Measurements from ENCODE around the gene LPP. TPM values are rescaled to one million over a fixed set of nuclear protein-coding genes. Genes with fewer than 3 reads are reported as not detected.
A peak's percentile ranks its signal among the peaks of the same experiment; 100 is the strongest.

Gene LPP
- total RNA-seq, 5 donors from 2014 or later (not counting 1 experiment from before 2014, with no cell fraction given): 23.8 to 82.6 (median 39.3) TPM

- no peak overlapping the region for H3K4me3 Mint-ChIP-seq
- peaks cover 3% of the 10 kb centered on the region for H3K36me3 Mint-ChIP-seq
- CTCF ChIA-PET: no interaction called here
- Histone ChIP-seq H3K4me1 (ENCODE audit: control insufficient read depth in 1 of 2, extremely low read depth in 1 of 2, insufficient read depth in 2 of 2, low read length in 2 of 2) (peaks cover 18 to 29% of the 10 kb centered on the region in 2 experiments), H3K27me3 (replicated peaks in 1 of 2; ENCODE audit: control insufficient read depth in 2 of 2, extremely low read depth in 1 of 2, insufficient read depth in 2 of 2, low read length in 1 of 2) (no peaks in the 10 kb centered on the region), H3K9me3 (no peaks in the 10 kb centered on the region), H3K4me3 (ENCODE audit: control insufficient read depth in 1 of 2, extremely low read depth in 1 of 2, low read length in 1 of 2) (no peak overlapping the region), H3K36me3 (ENCODE audit: control insufficient read depth in 2 of 2, extremely low read depth in 1 of 2, insufficient read depth in 1 of 2, low read length in 1 of 2) (no peaks in the 10 kb centered on the region), H3K27ac (ENCODE audit: low read length) (no peak overlapping the region)
- no CpG with 5 or more reads among the region's 3 CpGs for WGBS (ENCODE audit: insufficient coverage)
- H3K27ac Mint-ChIP-seq: no peak overlapping the region
- H3K9me3 Mint-ChIP-seq: no peaks in the 10 kb centered on the region
- DNase-seq: no peak
- peaks cover 44 to 53% (median 46%) of the 10 kb centered on the region in 3 donors for H3K4me1 Mint-ChIP-seq
- no peaks in the 10 kb centered on the region for H3K27me3 Mint-ChIP-seq
- ATAC-seq (replicated peaks in 1 of 4): no peak
- POLR2A ChIA-PET: no interaction called here
These were observed 14.2 kb downstream of the LPP start for GRCh38 chr3:188168186-188168585.

- POLR2A ChIA-PET: interaction anchor here in 1 of 2 donors (0.6 kb wide), 1 partner anchor 36 kb away, joined by 4 read pairs; no protein-coding TSS in a partner anchor
- CTCF ChIA-PET: no interaction called here
- Histone ChIP-seq H3K4me1 (ENCODE audit: control insufficient read depth in 1 of 2, extremely low read depth in 1 of 2, insufficient read depth in 2 of 2, low read length in 2 of 2) (peaks cover 18 to 25% of the 10 kb centered on the region in 2 experiments), H3K9me3 (no peaks in the 10 kb centered on the region), H3K27me3 (replicated peaks in 1 of 2; ENCODE audit: control insufficient read depth in 2 of 2, extremely low read depth in 1 of 2, insufficient read depth in 2 of 2, low read length in 1 of 2) (no peaks in the 10 kb centered on the region), H3K27ac (ENCODE audit: low read length) (no peak overlapping the region), H3K36me3 (ENCODE audit: control insufficient read depth in 2 of 2, extremely low read depth in 1 of 2, insufficient read depth in 1 of 2, low read length in 1 of 2) (no peaks in the 10 kb centered on the region), H3K4me3 (ENCODE audit: control insufficient read depth in 1 of 2, extremely low read depth in 1 of 2, low read length in 1 of 2) (no peak overlapping the region)
- peaks cover 40 to 49% (median 44%) of the 10 kb centered on the region in 3 donors for H3K4me1 Mint-ChIP-seq
- H3K9me3 Mint-ChIP-seq: no peaks in the 10 kb centered on the region
- no peaks in the 10 kb centered on the region for H3K27me3 Mint-ChIP-seq
- ATAC-seq (replicated peaks in 1 of 4): no peak
- no peak overlapping the region for H3K4me3 Mint-ChIP-seq
- H3K27ac Mint-ChIP-seq: no peak overlapping the region
- no peak for DNase-seq
- peaks cover 3% of the 10 kb centered on the region for H3K36me3 Mint-ChIP-seq
These were observed 14.7 kb downstream of the LPP start for GRCh38 chr3:188168648-188169047.

GRCh38 chr3:188169830-188170455 is 16.0 kb downstream of the LPP start:
- DNase-seq (no peak), ATAC-seq (replicated peaks in 1 of 4) (peak in 1 of 4 experiments; percentile 28)
- no peaks in the 10 kb centered on the region for H3K27me3 ChIP-seq (replicated peaks in 1 of 2; ENCODE audit: control insufficient read depth in 2 of 2, extremely low read depth in 1 of 2, insufficient read depth in 2 of 2, low read length in 1 of 2)
- Mint-ChIP-seq H3K9me3 (no peaks in the 10 kb centered on the region), H3K4me1 (peaks cover 38 to 46% (median 44%) of the 10 kb centered on the region in 3 donors), H3K27ac (peak overlapping the region; percentile 74 to 88), H3K27me3 (no peaks in the 10 kb centered on the region), H3K36me3 (peaks cover 12% of the 10 kb centered on the region), H3K4me3 (no peak overlapping the region)
- WGBS (ENCODE audit: insufficient coverage): 100% methylated on average over 1 of the region's 10 CpGs
- no peak overlapping the region for H3K27ac ChIP-seq (ENCODE audit: low read length)
- no peaks in the 10 kb centered on the region for H3K9me3 ChIP-seq
- no peak overlapping the region for H3K4me3 ChIP-seq (ENCODE audit: control insufficient read depth in 1 of 2, extremely low read depth in 1 of 2, low read length in 1 of 2)
- ChIA-PET CTCF (interaction anchor here (0.6 to 1.1 kb wide), 5 partner anchors 425 to 1168 kb away, joined by 3 to 5 read pairs (median 4); partner anchors contain the start of gene BCL6 (in 1 of the 2)), POLR2A (interaction anchor here in 1 of 2 donors (0.6 kb wide), 1 partner anchor 16 kb away, joined by 6 read pairs; no protein-coding TSS in a partner anchor)
- no peaks in the 10 kb centered on the region for H3K36me3 ChIP-seq (ENCODE audit: control insufficient read depth in 2 of 2, extremely low read depth in 1 of 2, insufficient read depth in 1 of 2, low read length in 1 of 2)
- peaks cover 11 to 20% of the 10 kb centered on the region in 2 experiments for H3K4me1 ChIP-seq (ENCODE audit: control insufficient read depth in 1 of 2, extremely low read depth in 1 of 2, insufficient read depth in 2 of 2, low read length in 2 of 2)

GRCh38 chr3:188170461-188171459 is 16.8 kb downstream of the LPP start:
- Histone ChIP-seq H3K9me3 (no peaks in the 10 kb centered on the region), H3K36me3 (ENCODE audit: control insufficient read depth in 2 of 2, extremely low read depth in 1 of 2, insufficient read depth in 1 of 2, low read length in 1 of 2) (no peaks in the 10 kb centered on the region), H3K27ac (ENCODE audit: low read length) (peak overlapping the region; percentile 24), H3K27me3 (replicated peaks in 1 of 2; ENCODE audit: control insufficient read depth in 2 of 2, extremely low read depth in 1 of 2, insufficient read depth in 2 of 2, low read length in 1 of 2) (no peaks in the 10 kb centered on the region), H3K4me3 (ENCODE audit: control insufficient read depth in 1 of 2, extremely low read depth in 1 of 2, low read length in 1 of 2) (no peak overlapping the region), H3K4me1 (ENCODE audit: control insufficient read depth in 1 of 2, extremely low read depth in 1 of 2, insufficient read depth in 2 of 2, low read length in 2 of 2) (peaks cover 11 to 22% of the 10 kb centered on the region in 2 experiments)
- CTCF ChIA-PET: interaction anchor here (0.6 to 1.1 kb wide), 5 partner anchors 425 to 1169 kb away, joined by 3 to 5 read pairs (median 4); partner anchors contain the start of gene BCL6 (in 1 of the 2)
- WGBS (ENCODE audit: insufficient coverage): 40% methylated on average over 6 of the region's 8 CpGs
- no peaks in the 10 kb centered on the region for H3K27me3 Mint-ChIP-seq
- ATAC-seq (replicated peaks in 1 of 4): peak; percentile 92 to 99 (median 98)
- DNase-seq: peak in 21 of 35 experiments; percentile 8 to 52 (median 31)
- POLR2A ChIA-PET: interaction anchor here in 1 of 2 donors (0.6 kb wide), 1 partner anchor 15 kb away, joined by 6 read pairs; no protein-coding TSS in a partner anchor
- peaks cover 36 to 46% (median 43%) of the 10 kb centered on the region in 3 donors for H3K4me1 Mint-ChIP-seq
- H3K36me3 Mint-ChIP-seq: peaks cover 18% of the 10 kb centered on the region
- H3K27ac Mint-ChIP-seq: peak overlapping the region; percentile 74 to 88
- H3K4me3 Mint-ChIP-seq: no peak overlapping the region
- H3K9me3 Mint-ChIP-seq: no peaks in the 10 kb centered on the region

- H3K27ac Mint-ChIP-seq: no peak overlapping the region
- WGBS (ENCODE audit: insufficient coverage): 100% methylated on average over 2 of the region's 5 CpGs
- POLR2A ChIA-PET: no interaction called here
These were observed 17.9 kb downstream of the LPP start for GRCh38 chr3:188171682-188172467.

More at GRCh38 chr3:188171682-188172467, 17.9 kb downstream of the LPP start:
- H3K36me3 Mint-ChIP-seq: peaks cover 26% of the 10 kb centered on the region
- CTCF ChIA-PET: interaction anchor here in 1 of 2 donors (0.6 kb wide), 1 partner anchor 1718 kb away, joined by 3 read pairs; no protein-coding TSS in a partner anchor
- H3K36me3 ChIP-seq (ENCODE audit: control insufficient read depth in 2 of 2, extremely low read depth in 1 of 2, insufficient read depth in 1 of 2, low read length in 1 of 2): no peaks in the 10 kb centered on the region
- no peak for ATAC-seq (replicated peaks in 1 of 4)
- peaks cover 11 to 22% of the 10 kb centered on the region in 2 experiments for H3K4me1 ChIP-seq (ENCODE audit: control insufficient read depth in 1 of 2, extremely low read depth in 1 of 2, insufficient read depth in 2 of 2, low read length in 2 of 2)
- peaks cover 40 to 50% (median 45%) of the 10 kb centered on the region in 3 donors for H3K4me1 Mint-ChIP-seq
- H3K4me3 Mint-ChIP-seq: no peak overlapping the region
- no peaks in the 10 kb centered on the region for H3K27me3 ChIP-seq (replicated peaks in 1 of 2; ENCODE audit: control insufficient read depth in 2 of 2, extremely low read depth in 1 of 2, insufficient read depth in 2 of 2, low read length in 1 of 2)
- no peaks in the 10 kb centered on the region for H3K9me3 ChIP-seq
- H3K9me3 Mint-ChIP-seq: no peaks in the 10 kb centered on the region
- no peak overlapping the region for H3K4me3 ChIP-seq (ENCODE audit: control insufficient read depth in 1 of 2, extremely low read depth in 1 of 2, low read length in 1 of 2)
- DNase-seq: no peak
- no peaks in the 10 kb centered on the region for H3K27me3 Mint-ChIP-seq
- no peak overlapping the region for H3K27ac ChIP-seq (ENCODE audit: low read length)

All from T-cell (primary cell).